Spleen (tissue), 7 donors: Measurements from ENCODE around the gene MELTF.

Experiments used
- CTCF ChIP-seq, 11 experiments: fragments of 200-600 bp in 7 of 11; fragments of 450-650 bp in 4 of 11; sonication (generic) in 4 of 11; IDR thresholded peaks in 8 of 11; conservative IDR thresholded peaks in 3 of 11; 1 replicate in 7 of 11; 2 replicates in 4 of 11; pipeline versions ENCODE4 v1.4.0 to v1.8.0; 2016 to 2021; ENCODE audit warnings: antibody characterized with exemption in 11 of 11, inconsistent platforms in 4 of 11, mild to moderate bottlenecking in 1 of 11
- POLR2A ChIP-seq, 3 donors: fragments of 450-650 bp; IDR thresholded peaks; one replicate each; pipeline ENCODE4 v1.5.1; 2017; ENCODE audit warnings: antibody characterized with exemption in 3 of 3, mild to moderate bottlenecking in 1 of 3
- POLR2AphosphoS5 ChIP-seq, 3 donors: sonication (generic); formaldehyde crosslinking; IDR thresholded peaks; one replicate each; pipeline ENCODE4 v1.5.1; 2017; ENCODE audit warnings: antibody characterized with exemption in 3 of 3
- donor health status: DM: no; HTN: no; CAD: no; lungs with moderate emphysema.
- donor health status: DM: no; HTN: no; CAD: no.
- donor health status: DM: no; HTN: no; CAD: no.

GRCh38 chr3:196966526-196967401, 62.9 kb downstream of the MELTF start:
- TF ChIP-seq CTCF (IDR thresholded peaks at IDR 0.05 in 8 of 11, conservative IDR thresholded peaks at IDR 0.05 in 3 of 11) (no peak), POLR2AphosphoS5 (IDR thresholded peaks at IDR 0.05) (no peak), POLR2A (IDR thresholded peaks at IDR 0.05) (no peak)
